CD4-positive, alpha-beta T cell treated with Interleukin-6 at 100 ng/mL for 8 hours (primary cell): ENCODE results near the gene IPPK.

Experiments used
- DNase-seq: peaks from one replicate; pipeline ENCODE4 v3.0.0-alpha.2; 2020; ENCODE audit warnings: mixed read lengths, low spot score

The IPPK gene

DNA sequence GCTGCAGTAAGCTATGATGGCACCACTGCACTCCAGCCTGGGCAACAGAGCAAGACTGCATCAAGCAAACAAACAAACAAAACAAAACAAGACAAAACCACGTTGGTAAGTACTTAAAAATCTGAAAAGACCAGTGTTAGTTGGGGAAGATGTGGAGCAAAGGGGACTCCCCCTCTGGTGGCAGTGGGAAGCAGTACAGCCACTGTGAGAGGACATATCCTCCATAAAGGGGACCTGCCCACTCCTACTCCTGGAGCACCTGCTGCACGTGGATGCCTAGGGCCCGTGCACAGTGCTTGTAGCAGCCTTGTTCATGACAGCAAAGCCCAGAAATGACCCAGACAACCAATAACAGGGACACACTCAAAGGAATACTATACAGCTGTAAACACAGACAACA, 17.0 kb upstream of the IPPK start:
- DNase-seq = no peak

DNA sequence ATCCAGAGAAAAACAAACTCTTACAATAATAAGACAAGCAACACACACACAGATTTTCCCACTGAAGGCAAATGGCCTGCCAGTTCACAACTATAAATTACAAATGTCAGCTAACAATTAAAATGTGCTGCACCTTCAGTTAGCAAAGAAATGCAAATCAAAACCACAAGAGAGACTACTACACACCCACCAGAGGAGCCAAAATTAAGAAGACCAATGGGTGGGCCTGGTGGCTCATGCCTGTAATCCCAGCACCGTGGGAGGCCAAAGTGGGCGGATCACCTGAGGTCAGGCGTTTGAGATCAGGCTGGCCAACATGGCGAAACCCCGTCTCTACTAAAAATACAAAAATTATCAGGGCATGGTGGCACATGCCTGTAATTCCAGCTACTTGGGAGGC, 15.1 kb upstream of the IPPK start:
- DNase-seq = no peak

DNA sequence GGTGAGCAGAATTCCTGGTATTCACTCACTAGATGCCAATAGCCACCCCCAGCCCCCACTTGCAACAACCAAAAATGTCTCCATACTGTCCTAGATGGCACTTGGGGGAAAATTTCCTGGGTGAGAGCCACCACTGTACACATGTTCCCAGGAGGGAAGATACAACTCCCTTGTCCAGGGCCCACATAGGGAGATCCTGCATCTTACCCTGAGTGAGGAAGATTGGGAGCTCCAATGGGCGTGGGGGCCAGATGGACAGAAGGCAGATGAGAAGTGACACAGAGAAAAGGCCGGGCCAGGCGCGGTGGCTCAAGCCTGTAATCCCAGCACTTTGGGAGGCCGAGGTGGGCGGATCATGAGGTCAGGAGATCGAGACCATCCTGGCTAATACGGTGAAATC, 12.3 kb upstream of the IPPK start:
- no peak for DNase-seq

DNA sequence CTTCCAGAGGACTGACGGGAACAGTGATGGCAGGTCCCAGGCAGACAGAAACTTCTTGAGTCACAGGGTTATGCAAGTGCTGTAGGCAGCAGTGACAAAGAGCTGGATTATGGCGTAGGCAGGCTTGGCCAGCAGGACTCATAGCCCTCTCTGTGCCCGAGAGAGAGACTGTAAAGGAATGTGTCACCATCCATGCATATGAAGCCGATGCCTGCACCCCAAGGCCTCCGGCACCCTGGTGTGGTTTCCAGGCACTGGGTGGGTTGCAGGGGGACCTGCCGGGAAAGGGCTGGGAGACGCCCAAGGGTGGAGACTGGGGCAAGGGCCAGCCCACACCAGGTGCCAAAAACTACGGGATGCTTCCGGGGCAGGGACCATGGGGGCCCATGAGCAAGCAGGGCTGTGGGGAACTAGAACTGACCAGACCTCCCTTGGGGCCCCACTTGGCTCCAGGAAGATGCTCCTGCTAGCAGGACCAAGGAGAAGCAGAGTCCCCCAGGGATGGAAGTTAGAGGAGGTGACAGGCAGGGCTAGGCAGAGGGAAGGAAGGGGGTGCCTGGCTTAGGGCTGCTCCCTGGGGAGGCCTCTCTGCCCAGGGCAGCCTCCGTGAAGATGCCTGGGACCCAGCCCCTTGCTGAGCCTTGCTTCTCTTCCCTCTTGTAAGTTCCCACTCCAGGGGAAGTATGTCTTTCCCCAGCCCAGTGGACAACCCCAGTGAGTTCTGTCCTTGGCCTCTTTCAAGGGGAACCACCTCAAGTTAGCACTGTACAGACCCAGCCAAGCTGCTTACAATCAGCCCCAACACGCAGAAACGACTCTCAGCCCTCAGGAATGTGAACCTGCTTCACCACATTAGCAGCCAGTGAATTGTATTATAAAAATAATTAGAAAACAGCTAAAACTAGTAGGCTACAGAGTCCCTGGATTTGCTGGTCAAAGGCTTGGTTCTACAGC, 10.5 kb upstream of the IPPK start:
- DNase-seq = no peak

DNA sequence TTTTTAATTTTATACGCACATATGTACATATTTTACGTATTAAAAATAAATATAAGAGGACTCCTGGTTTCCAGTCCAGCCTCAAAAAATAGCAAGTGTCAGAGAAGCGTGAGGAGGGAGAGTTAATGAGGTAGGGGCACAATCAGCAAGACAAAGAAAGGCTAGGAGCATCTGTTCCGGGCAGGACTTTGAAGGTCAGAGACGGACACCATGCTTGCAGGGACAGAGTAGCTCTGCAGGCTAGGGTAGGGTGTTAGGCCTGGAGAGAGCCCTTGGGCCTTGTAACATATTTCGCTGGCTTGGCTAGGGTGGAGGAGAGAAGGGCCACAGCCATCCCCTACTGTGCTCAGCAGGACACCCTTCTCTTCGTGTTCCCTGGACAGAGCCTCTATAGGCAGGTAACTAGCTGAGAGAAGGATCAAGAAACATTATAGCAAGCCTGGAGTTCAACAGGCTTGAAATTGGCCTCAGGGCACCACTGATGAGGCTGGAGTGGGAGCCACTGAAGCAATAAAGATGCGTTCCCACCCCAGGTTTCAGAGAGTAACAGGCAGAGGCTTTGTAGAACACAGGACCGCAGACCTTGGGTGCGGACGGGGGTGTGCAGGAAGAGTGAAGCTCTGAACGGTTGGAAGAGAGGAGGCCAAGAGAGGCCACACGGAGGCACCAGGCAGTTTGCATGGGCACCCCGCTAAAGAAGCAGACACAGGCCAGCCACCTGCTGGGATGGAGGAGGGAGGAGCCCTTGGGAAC, 9.7 kb upstream of the IPPK start:
- no peak for DNase-seq

DNA sequence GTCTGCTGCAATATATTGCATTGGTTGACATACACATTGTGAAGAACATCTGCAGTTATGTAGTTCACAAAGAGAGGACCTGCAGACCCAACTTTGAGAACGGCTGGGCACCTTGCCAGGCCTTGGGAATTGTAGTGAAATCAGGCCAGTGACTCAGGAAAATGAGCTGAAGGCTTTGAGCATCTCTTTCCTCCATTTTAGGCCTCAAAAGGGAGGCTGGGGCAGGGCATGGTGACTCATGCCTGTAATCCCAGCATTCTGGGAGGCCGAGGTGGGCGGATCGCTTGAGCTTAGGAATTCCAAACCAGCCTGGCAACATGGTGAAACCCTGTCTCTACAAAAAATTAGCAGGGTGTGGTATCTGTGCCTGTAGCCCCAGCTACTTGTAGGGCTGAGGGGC, 1.4 kb upstream of the IPPK start:
- DNase-seq = no peak

DNA sequence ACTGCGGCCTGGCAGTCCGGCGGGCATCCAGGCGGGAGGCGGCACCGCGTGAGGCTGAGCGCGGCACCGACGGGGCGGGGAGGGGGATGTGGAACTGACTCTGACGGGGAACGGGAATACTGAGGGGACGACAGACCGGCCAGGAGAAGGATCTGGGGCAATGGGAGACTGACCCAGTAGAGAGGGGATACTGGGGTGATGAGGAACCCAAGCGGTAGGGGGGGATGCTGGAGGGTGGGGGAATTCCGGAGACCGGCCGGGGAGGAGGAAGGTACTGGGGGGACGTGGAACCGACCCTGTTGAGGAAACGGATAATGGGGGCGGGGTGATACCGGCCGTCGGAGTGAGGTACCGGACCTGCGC, 423 bp downstream of the IPPK start:
- DNase-seq = no peak

DNA sequence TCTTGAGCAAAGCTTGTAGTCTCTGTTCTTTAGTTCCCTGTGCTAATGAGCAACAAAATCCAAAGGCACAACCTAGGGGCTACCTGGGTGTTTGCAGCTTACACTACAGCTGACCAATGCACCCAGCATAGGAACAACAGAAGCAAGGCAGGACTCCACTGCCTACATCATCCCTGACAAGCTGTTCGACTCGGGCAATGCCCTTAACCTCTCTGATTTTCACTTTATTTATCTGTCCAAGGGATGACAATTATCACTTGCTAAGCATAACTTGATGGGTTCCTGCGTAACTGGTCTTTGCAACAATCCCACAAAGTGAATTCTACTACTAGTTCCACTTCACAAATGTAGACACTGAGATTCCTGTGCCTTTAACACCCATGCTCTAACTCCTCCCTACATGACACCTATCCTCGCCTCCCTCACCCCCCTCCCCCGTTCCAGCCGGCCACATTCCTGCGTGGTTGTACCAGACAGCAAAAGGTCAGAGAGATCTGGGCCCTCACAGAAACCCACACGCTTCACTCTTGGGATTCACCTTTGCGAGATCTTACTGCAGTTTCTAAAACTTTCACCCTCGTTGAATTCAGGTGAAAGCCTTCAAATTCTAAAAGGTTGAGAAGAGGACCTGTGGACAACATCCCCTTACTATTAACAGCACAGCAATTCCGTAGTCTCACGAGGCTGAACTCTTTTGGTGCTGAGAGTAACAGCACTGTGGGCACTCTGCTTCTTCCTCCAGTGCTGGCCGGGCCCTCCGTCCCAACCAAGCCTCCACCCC, 995 bp downstream of the IPPK start:
- no peak for DNase-seq

DNA sequence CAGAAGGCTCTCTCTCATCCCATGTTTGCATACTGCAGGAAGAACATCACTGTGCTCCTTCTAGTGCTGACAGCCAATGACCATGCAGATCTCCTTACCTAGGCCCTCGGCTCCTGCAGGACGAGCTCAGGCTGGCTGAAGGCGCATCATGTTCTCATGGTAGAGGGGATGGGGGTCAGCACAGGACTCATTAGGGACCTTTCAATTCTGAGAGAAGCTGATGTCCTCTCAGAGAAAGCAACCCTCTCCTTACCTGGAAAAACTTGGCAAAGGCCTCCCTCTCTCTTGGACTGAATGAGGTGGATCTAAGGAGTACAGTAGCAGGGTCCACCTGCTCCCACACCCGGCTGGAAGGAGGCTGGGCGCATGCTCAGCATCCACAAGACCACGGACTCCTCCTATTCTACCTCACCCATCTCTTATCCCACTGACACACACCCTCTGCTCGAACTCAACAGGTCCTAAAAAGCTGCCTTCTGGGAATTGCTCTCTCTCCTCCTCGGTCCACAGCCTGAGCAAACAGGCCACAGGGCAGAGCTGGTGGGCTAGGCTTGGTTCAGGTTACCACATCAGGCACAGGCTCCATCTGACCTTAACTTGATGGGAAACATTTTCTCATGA, 2.9 kb downstream of the IPPK start:
- DNase-seq = no peak

DNA sequence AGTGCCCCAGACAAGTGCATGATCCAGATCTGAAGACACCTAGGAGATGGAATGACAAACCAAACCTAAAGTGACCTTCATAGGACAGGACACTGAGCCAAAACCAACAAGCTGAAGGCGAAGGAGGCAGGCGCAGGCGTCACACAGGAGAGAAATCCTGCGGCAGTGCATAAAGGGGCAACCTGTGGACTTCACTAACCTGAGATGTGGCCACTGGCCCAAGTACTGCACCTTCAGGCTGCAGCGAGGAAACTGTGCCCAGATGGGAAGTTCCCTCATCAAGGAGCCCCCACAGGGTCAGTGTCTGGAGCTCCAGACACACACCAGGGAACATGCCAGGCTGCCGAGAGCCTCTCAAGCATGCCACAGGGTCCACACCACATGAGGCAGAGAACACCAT, 3.7 kb downstream of the IPPK start:
- DNase-seq = no peak

DNA sequence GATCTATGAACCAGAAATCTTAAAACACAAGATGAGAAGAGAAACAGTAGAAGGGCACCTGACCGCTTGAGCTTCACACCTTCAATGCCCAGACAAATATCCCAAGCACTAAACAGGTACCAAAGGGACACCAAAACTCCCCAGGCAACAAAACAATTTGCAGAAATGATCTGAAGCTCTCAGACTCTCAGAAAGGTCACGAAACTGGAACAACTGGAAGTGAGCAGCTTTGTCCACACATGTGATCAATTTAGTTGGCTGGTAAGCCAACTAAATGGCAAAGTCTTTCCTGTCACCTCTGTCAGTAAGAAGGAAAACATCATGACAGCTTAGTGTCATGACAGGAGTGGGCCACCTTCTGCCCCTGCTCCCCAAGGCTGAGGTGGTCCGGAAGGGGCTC, 4.1 kb downstream of the IPPK start:
- DNase-seq = no peak

DNA sequence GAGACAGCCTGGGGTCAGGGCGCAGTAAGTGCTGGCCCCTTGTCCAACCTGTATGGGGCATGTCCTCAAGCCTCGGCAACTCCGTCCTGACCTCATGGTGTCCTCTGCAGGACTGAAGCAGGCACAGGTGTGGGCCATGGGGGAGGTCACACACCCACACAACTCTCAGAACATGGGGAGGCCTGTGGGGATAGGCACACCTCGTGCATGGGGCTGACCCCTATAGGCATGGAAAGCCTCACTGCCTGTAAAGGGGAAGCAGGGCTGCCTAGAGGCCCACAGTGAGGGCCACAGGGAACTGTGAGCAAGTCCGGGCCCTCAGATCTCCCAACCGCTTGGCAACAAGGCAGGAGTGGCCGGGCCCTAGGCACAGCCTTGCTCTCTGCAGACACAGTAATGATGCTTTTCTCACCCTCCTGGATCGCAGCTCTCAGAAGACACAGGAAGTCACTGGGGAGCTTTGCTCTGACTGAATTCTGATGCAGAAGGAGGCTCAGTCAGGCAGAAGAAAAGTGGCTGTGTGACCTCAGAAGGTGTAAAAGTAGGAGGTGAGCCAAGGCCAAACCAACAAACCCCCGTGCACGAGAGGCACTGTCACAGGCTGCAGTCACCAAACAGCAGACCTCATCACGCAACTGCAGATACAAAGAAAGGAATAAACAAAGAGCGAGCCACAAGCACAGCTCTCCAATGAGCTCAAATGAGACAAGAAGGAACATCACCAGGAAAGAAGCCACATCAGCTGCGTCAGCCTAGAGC, 5.4 kb downstream of the IPPK start:
- no peak for DNase-seq

DNA sequence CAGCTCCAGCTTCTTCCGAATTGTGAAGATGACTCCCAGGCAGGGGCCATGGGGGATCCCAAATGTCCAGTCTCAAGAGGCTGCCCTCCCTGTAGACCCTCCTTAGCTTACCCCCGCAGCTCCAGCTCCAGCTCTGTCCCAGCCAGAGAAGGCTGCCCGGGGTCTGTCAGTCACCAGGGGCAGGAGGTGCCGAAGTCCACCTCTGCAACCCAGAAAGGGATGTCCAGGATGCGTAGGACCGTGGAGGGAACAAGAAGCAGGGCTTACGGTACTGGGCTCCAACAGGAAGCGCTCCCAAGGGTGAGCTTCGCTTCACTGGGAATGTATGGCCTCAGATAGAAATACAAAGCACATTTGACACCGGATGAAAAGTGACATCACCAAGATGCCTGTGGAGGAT, 6.0 kb downstream of the IPPK start:
- DNase-seq = no peak

DNA sequence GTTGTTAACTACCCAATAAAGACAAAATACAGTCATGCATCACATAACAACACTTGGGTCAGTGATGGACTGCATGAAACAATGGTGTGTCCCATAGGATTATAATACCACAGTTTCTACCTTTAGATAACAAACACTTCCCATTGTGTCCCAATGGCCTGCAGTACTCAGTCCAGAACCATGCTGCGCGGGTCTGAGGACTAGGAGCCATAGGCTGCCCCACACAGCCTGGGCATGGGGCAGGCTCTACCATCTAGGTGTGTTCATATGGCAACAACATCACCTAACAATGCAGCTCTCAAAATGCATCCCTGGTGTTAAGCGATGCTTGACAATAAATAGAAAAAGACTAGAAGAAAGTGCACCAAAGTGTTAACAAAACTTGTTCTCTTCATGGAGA, 6.8 kb downstream of the IPPK start:
- no peak for DNase-seq

DNA sequence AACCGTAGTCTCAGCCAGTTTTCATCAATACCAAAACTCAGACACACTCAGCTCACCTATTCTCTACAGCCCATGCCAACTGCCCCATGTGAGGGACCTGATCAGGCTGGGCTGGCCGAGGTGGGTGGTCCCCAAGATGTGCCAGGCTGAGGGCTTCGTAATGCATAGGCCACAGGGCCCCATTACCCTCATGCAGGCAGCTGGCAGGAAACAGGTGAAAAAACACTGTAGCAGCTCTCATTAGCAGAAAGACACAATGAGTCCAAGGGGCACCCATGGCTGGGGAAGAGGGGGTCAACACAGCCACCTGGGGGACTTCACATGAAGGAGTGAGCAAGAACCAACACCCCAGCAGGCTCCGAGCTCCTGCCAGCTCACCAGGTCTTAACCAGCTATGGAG, 8.2 kb downstream of the IPPK start:
- no peak for DNase-seq

DNA sequence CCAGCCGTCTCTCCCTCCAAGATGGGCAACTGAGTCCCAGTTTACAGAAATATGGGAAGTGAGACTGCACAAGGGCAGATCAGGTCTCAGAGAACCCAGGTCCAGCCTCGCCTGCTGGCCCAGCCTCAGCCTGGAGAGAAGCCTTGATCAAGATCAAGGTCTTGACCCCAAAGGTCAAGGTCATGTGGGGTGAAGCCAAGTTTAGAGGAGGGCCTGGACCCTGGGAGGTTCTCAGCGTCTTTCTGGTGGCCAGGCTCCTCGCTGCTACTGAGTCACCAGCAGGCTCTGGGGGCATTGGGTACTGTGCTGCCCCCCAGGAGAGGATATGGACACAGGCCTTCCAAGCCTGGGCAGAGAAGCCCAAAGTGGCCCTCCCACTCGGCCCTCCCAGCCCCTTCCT, 8.8 kb downstream of the IPPK start:
- DNase-seq = no peak

DNA sequence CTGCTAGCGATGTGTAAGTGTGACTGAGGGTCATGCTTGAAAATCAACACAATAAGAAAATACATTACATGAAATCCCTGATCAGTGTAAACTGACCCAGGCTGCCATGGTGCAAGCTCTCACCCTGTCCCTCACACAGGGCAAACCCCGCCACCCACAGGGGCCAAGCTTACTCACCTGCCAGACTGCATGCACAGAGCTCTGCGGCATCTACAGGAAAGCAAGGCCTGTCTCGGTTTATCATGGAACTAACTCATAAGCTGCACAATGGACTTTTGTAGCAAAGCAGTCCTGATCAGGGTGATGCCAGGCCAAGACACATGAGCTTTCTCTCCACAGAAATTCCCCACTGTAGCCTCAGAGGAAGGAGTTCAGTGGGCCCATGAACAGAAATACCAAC, 9.7 kb downstream of the IPPK start:
- DNase-seq = no peak

DNA sequence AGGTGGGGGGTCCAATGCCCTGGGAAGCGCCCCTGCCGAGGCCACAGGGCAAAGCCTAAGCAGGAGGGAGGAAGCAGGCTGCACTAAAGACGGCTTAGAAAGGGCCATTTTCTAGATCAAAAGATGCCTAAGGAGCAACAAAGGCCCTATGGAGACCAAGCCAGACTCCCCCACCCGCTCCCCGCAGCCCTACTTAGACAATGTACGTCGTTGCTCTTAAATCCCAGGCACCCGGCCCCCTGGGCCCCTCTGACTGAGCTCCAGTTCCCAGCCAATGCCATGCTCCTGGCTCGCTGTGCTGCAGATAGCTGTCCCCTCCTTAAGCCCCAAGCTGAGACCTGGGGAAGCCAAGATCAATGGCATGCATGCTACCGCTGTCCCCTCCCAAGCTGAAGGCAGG, 10.3 kb downstream of the IPPK start:
- no peak for DNase-seq

DNA sequence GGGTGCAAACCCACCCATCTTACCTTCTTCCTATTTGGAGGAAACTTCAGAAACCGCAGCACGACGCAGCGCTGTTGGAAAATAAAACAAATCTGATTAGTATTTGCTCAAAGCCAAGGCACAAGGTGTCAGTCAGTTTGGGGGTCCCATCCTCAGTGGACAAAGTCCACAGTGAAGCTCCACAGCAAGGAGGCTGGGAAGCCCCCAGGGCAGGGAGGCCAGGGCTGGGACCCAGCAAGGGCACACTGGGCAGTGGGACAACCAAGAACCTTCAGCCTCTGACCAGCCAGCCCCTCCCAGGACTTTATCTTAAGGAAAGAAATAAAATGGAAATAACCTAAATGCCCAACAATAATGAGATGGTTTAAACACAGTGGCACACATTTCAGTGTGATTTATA, 11.3 kb downstream of the IPPK start:
- DNase-seq = no peak

DNA sequence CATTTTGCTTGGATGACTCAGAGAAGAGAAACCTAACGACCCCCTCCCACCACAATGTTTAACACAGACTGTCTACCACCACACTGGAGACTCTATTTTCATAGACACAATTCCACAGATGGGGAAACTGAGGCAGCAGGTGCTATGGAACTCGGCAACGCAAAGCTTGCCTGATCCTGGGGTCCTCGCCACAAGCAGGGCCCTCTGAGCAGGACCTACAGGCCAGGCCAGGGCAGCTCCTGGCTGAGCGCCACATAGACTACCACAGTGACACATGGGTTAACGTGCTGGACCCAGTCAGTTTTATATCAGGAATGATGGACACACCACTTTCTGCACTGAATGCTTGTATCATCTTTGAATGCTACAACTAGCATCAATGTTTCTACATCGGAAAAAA, 11.8 kb downstream of the IPPK start:
- DNase-seq = no peak

DNA sequence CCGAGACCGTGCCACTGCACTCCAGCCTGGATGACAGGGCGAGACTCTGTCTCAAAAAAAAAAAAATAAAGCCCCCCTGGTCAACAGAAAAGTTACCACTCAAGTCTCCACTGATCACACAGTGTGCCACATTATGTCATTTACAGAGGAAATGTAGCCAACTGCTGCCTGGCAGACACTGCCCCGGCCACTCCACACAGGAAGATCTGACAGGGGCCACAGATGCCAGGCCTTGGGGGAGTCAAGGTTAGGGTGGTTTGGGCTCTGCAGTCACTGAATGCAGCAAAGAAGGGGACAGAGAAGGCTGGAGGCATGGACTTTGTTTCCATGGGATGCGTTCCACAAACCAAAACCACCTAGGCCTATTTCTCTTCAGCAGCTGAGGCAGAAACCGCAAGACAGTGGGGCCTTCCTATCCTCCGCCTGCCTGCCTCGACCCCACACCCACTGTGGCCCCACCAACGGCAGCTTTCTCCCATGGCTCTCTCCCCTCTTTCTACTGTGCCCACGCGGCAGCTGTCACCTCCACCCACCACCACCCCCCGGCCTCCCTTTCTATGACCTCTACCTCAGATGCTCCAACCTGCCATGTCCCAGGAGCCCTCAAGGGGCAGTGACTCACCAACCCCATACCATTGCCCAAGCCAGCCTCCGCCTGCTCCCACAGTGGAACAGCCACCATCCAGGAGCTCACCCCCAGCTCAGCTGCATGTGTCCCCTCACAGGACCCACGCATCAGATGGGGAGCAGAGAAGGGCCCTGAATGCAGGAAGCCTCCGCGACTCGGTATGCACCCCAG, 12.4 kb downstream of the IPPK start:
- DNase-seq = no peak
